Endodermal cell (in vitro differentiated cells): ENCODE results near the gene TRIM74. TPM values are rescaled to one million over a fixed set of nuclear protein-coding genes. Genes with fewer than 3 reads are reported as not detected.
"Not testable (repeated sequence)": the region's sequence is repeated elsewhere in the genome, so short reads cannot be mapped to it uniquely, and the experiment has no call there.

Experiments used
- DNase-seq: peaks from one replicate; pipeline ENCODE4 v3.0.0-alpha.2; 2017
- H3K27ac ChIP-seq: 2 replicates; pipeline ENCODE4 v1.5.1; 2013; ENCODE audit warnings: mild to moderate bottlenecking, low read depth, low read length, moderate library complexity
- H3K27me3 ChIP-seq: 2 replicates; pipeline ENCODE4 v1.6.1; 2013; ENCODE audit warnings: mild to moderate bottlenecking, low read length, moderate library complexity; ENCODE audit not compliant: insufficient read depth, control insufficient read depth, poor library complexity, severe bottlenecking
- H3K36me3 ChIP-seq: 2 replicates; pipeline ENCODE4 v1.7.0; 2013; ENCODE audit warnings: mild to moderate bottlenecking, low read length, moderate library complexity; ENCODE audit not compliant: control insufficient read depth, insufficient read depth
- H3K4me1 ChIP-seq: one replicate; pipeline ENCODE4 v1.7.0; 2013; ENCODE audit warnings: low read length; ENCODE audit not compliant: control insufficient read depth, insufficient read depth
- H3K4me3 ChIP-seq: 2 replicates; pipeline ENCODE4 v1.5.1; 2013; ENCODE audit warnings: mild to moderate bottlenecking, low read length, moderate library complexity
- H3K9ac ChIP-seq: 2 replicates; pipeline ENCODE4 v1.6.1; 2013; ENCODE audit warnings: mild to moderate bottlenecking, low read length, moderate library complexity; ENCODE audit not compliant: poor library complexity, severe bottlenecking; ENCODE audit errors: extremely low read depth
- H3K9me3 ChIP-seq: 2 replicates; pipeline ENCODE4 v1.6.1; 2013; ENCODE audit warnings: mild to moderate bottlenecking, low read length, moderate library complexity; ENCODE audit not compliant: control insufficient read depth
- H3K27ac Mint-ChIP-seq: 2 replicates; pipeline ENCODE4 v1.8.0; 2020; ENCODE audit warnings: mixed read lengths
- H3K27me3 Mint-ChIP-seq: 2 replicates; pipeline ENCODE4 v1.8.0; 2021; ENCODE audit warnings: mild to moderate bottlenecking, mixed read lengths; ENCODE audit not compliant: insufficient read depth
- H3K36me3 Mint-ChIP-seq: 2 replicates; pipeline ENCODE4 v1.8.0; 2020; ENCODE audit warnings: low read depth, mixed read lengths
- H3K4me1 Mint-ChIP-seq: 2 replicates; pipeline ENCODE4 v1.8.0; 2020; ENCODE audit warnings: mixed read lengths
- H3K4me3 Mint-ChIP-seq: 2 replicates; pipeline ENCODE4 v1.8.0; 2020; ENCODE audit warnings: mild to moderate bottlenecking, moderate library complexity, mixed read lengths
- H3K9me3 Mint-ChIP-seq: 2 replicates; pipeline ENCODE4 v1.8.0; 2020; ENCODE audit warnings: mild to moderate bottlenecking, mixed read lengths
- WGBS, 2 experiments: methylation state at CpG; one replicate each; pipeline versions ENCODE4 v1.1.5 to v1.1.7; 2013; ENCODE audit warnings: missing lambda C conversion rate in 2 of 2, mixed read lengths in 1 of 2; ENCODE audit not compliant: insufficient coverage in 1 of 2, insufficient read length in 1 of 2; 5-methylcytosine and 5-hydroxymethylcytosine counted together
- total RNA-seq, 2 donors: library from RNA; stranded (reverse); fragmentation: NEBNext Ultra II Directional in 1 of 2; extraction: Animal tissue kit (Norgen Biotek cat#: 25700) in 1 of 2; gene quantifications; 2 replicates in 1 of 2; 3 replicates in 1 of 2; pipeline ENCODE4 v1.2.1, GENCODE V29; 2021
- TF ChIP-seq, protein P1 (sequence below): fragments of 200-600 bp; sonication (generic); conservative IDR thresholded peaks from 2 replicates; pipeline ENCODE4 v1.5.0; 2021; ENCODE audit warnings: antibody characterized with exemption, mild to moderate bottlenecking

TRIM74 gene
- total RNA-seq, 2 donors from 2014 or later: 0.55 TPM; not detected in 1

DNA sequence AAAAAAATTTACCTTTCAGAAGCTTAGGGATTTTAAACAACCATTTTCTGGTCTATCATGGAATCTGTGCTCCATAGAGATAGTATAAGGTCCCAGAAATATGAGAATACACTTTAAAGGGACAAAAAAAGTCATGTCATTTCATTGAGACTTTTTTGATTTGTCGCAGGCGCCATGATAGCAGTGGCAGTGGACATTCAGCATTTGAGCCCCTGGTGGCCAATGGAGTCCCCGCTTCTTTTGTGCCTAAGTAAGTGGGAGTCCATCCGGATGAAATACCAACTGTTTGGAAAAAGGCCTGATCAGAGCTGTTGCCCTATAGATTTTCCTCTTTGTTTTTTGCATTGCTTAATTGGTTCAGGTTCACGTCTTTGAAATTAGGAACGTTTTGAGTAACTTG lies 41.0 kb downstream of the TRIM74 start:
- H3K27ac ChIP-seq, H3K4me1 Mint-ChIP-seq, H3K4me3 ChIP-seq, H3K27me3 ChIP-seq, H3K27ac Mint-ChIP-seq, H3K4me1 ChIP-seq, H3K9ac ChIP-seq, H3K27me3 Mint-ChIP-seq, DNase-seq, H3K9me3 Mint-ChIP-seq, H3K4me3 Mint-ChIP-seq, H3K9me3 ChIP-seq: not testable (repeated sequence)
- H3K36me3 Mint-ChIP-seq: peaks cover 51% of the 10 kb centered on the region
- WGBS, 2 experiments: 93 to 96% methylated on average over 5 to 6 of the region's 6 CpGs
- H3K36me3 ChIP-seq: peaks cover 50% of the 10 kb centered on the region
- TF ChIP-seq, protein P1, sequence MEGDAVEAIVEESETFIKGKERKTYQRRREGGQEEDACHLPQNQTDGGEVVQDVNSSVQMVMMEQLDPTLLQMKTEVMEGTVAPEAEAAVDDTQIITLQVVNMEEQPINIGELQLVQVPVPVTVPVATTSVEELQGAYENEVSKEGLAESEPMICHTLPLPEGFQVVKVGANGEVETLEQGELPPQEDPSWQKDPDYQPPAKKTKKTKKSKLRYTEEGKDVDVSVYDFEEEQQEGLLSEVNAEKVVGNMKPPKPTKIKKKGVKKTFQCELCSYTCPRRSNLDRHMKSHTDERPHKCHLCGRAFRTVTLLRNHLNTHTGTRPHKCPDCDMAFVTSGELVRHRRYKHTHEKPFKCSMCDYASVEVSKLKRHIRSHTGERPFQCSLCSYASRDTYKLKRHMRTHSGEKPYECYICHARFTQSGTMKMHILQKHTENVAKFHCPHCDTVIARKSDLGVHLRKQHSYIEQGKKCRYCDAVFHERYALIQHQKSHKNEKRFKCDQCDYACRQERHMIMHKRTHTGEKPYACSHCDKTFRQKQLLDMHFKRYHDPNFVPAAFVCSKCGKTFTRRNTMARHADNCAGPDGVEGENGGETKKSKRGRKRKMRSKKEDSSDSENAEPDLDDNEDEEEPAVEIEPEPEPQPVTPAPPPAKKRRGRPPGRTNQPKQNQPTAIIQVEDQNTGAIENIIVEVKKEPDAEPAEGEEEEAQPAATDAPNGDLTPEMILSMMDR: peak; percentile 51

DNA sequence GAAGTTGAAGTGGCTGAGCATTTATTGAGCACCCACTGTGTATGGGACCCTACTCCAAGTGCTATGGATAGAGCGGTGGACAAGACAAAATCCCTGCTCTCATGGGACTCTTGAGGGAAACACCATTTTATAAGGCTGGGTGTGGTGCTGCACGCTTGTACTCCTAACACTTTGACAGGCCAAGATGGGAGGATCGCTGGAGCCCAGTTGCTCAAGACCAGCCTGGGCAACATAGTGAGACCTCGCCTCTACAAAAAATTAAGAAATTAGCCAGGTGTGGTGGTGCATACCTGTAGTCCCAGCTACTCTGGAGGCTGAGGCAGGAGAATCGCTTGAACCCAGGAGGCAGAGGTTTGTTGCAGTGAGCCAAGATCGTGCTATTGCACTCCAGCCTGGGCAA lies 41.5 kb downstream of the TRIM74 start:
- H3K36me3 Mint-ChIP-seq: peaks cover 51% of the 10 kb centered on the region
- H3K4me3 ChIP-seq, H3K27ac Mint-ChIP-seq, H3K9me3 ChIP-seq, H3K9ac ChIP-seq, H3K27me3 ChIP-seq, H3K4me1 Mint-ChIP-seq, H3K27ac ChIP-seq, H3K27me3 Mint-ChIP-seq, H3K9me3 Mint-ChIP-seq, H3K4me3 Mint-ChIP-seq, H3K4me1 ChIP-seq: not testable (repeated sequence)
- WGBS, 2 experiments: 94 to 95% methylated on average over 3 to 6 of the region's 6 CpGs
- peak; percentile 13 for DNase-seq
- H3K36me3 ChIP-seq: peaks cover 50% of the 10 kb centered on the region

DNA sequence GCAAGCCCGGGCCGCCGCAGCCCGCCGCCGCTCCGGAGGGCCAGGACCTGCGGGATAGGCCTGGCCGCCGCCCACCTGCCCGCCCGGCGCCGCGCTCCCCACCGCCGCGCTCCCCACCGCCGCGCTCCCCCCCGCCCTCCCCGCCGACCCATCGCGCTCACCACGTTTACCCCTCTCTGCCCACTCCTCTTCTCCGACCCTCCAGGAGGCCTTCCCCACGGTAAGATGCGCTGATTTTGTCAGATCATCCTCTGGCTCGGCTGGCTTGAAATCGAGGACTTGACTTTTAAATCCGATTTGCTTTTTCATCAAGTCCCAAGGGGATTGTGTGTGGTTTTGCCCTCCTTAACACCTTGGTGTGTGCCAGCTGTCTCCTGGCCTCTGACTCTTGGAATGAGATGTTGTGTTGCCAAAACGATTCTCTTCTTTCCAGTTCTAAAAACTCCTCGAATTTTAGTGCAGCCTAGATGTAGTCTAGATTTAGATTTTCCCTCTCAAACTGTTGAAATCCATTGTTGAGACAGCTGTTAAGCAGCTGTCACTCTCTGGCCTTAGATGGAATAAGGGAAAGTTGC lies 43.6 kb downstream of the TRIM74 start:
- H3K36me3 ChIP-seq: peaks cover 45% of the 10 kb centered on the region
- H3K4me1 Mint-ChIP-seq: peaks cover 8% of the 10 kb centered on the region
- H3K4me1 ChIP-seq: peaks cover 9% of the 10 kb centered on the region
- H3K9ac ChIP-seq: peak overlapping the region; percentile 98
- H3K27ac ChIP-seq: peak overlapping the region; percentile 88
- DNase-seq: peak; percentile 51
- no peaks in the 10 kb centered on the region for H3K27me3 ChIP-seq
- no peaks in the 10 kb centered on the region for H3K9me3 ChIP-seq
- peak overlapping the region; percentile 94 for H3K27ac Mint-ChIP-seq
- TF ChIP-seq, protein P1: no peak
- peaks cover 45% of the 10 kb centered on the region for H3K36me3 Mint-ChIP-seq
- H3K4me3 Mint-ChIP-seq: peak overlapping the region; percentile 86
- 3 to 31% methylated on average over 2 to 24 of the region's 35 CpGs for WGBS, 2 experiments
- peak overlapping the region; percentile 99 for H3K4me3 ChIP-seq
- no peaks in the 10 kb centered on the region for H3K9me3 Mint-ChIP-seq
- H3K27me3 Mint-ChIP-seq: no peaks in the 10 kb centered on the region
